A549 (cell line): ENCODE data around the gene NLRC3. TPM values are rescaled to one million over a fixed set of nuclear protein-coding genes. Genes with fewer than 3 reads are reported as not detected.
"Not testable (repeated sequence)": the region's sequence is repeated elsewhere in the genome, so short reads cannot be mapped to it uniquely, and the experiment has no call there.

ENCODE experiments used
- ATAC-seq, 2 experiments: fragments of 200-7000 bp in 1 of 2; fragments of >200 bp in 1 of 2; cut with Nextera tagmentation in 1 of 2; cut with Tn5 transposase in 1 of 2; 3 replicates each; pipeline versions ENCODE4 v1.8.0 to v1.9.1; 2018 to 2020; ENCODE audit warnings: mild to moderate bottlenecking in 1 of 2, moderate library complexity in 1 of 2
- CTCF ChIA-PET: fragments of 300-600 bp; sonication (Branson Sonifier 250); formaldehyde crosslinking; extraction: SDS; loops from one replicate; lab custom pipeline; 2021; ENCODE audit warnings: antibody characterized with exemption, inconsistent platforms; lab: Yijun Ruan, JAX
- POLR2A ChIA-PET: fragments of 350-600 bp; formaldehyde crosslinking; extraction: SDS; loops from one replicate; lab custom pipeline; 2021; ENCODE audit warnings: antibody characterized with exemption, inconsistent platforms; lab: Yijun Ruan, JAX
- DNase-seq, 2 experiments: peaks; one replicate each; pipeline versions ENCODE4 v3.0.0 to v3.0.0-alpha.2; 2011 to 2016; ENCODE audit warnings: low read depth in 1 of 2, low spot score in 1 of 2
- FAIRE-seq: peaks from 2 replicates; lab custom pipeline; 2011; peaks lifted over from hg19 to GRCh38; lab: Jason Lieb, UNC
- H3K27ac ChIP-seq, 2 experiments: fragments of >200 bp; sonication (Bioruptor Twin); formaldehyde crosslinking; 3 replicates each; pipeline ENCODE4 v1.5.1; 2016 to 2017
- H3K4me1 ChIP-seq: fragments of >200 bp; sonication (Bioruptor Twin); formaldehyde crosslinking; 3 replicates; pipeline ENCODE4 v1.6.1; 2016
- H3K4me2 ChIP-seq: fragments of >200 bp; sonication (Bioruptor Twin); formaldehyde crosslinking; 3 replicates; pipeline ENCODE4 v1.6.1; 2016
- H3K4me3 ChIP-seq: fragments of >200 bp; sonication (Bioruptor Twin); formaldehyde crosslinking; 3 replicates; pipeline ENCODE4 v1.5.1; 2016
- H3K9me3 ChIP-seq: fragments of >200 bp; sonication (Bioruptor Twin); formaldehyde crosslinking; 3 replicates; pipeline ENCODE4 v1.6.1; 2016
- CEBPB ChIP-seq, 2 experiments: fragments of >200 bp in 1 of 2; sonication (Bioruptor Twin) in 1 of 2; formaldehyde crosslinking in 1 of 2; IDR thresholded peaks; 2 replicates each; pipeline ENCODE4 v1.6.1; 2012 to 2016
- CHD2 ChIP-seq: fragments of 150-350 bp; IDR thresholded peaks from 2 replicates; pipeline ENCODE4 v1.6.1; 2014; ENCODE audit warnings: low read length; ENCODE audit not compliant: partially characterized antibody
- CHD4 ChIP-seq: fragments of 200-600 bp; sonication (generic); IDR thresholded peaks from 2 replicates; pipeline ENCODE4 v1.6.1; 2016; ENCODE audit warnings: antibody characterized with exemption, mild to moderate bottlenecking, borderline replicate concordance
- EHF ChIP-seq: fragments of 250-450 bp; sonication (Bioruptor Pico); IDR thresholded peaks from 2 replicates; pipeline ENCODE4 v1.5.0; 2020; ENCODE audit warnings: mild to moderate bottlenecking
- EHMT2 ChIP-seq: fragments of 200-600 bp; sonication (generic); IDR thresholded peaks from 2 replicates; pipeline ENCODE4 v1.6.1; 2016; ENCODE audit warnings: antibody characterized with exemption, low read depth, mild to moderate bottlenecking, moderate library complexity
- FOSB ChIP-seq: fragments of 250-450 bp; sonication (Bioruptor Pico); IDR thresholded peaks from 2 replicates; pipeline ENCODE4 v1.5.0; 2020; ENCODE audit warnings: mild to moderate bottlenecking, moderate library complexity
- FOSL2 ChIP-seq, 2 experiments: fragments of 450-650 bp in 1 of 2; fragments of >200 bp in 1 of 2; sonication (Bioruptor Twin) in 1 of 2; formaldehyde crosslinking; IDR thresholded peaks; 2 replicates each; pipeline versions ENCODE4 v1.5.0 to v1.6.1; 2016 to 2020; ENCODE audit warnings: mild to moderate bottlenecking in 1 of 2, moderate library complexity in 1 of 2
- FOXS1 ChIP-seq: fragments of 250-450 bp; sonication (Bioruptor Pico); IDR thresholded peaks from 2 replicates; pipeline ENCODE4 v1.5.0; 2020; ENCODE audit warnings: mild to moderate bottlenecking, moderate library complexity
- HOXB13 ChIP-seq: fragments of 250-450 bp; sonication (Bioruptor Pico); IDR thresholded peaks from 2 replicates; pipeline ENCODE4 v1.5.0; 2020; ENCODE audit warnings: low read depth, mild to moderate bottlenecking, moderate library complexity
- JUN ChIP-seq, 2 experiments: fragments of >200 bp; sonication (Bioruptor Twin); formaldehyde crosslinking; IDR thresholded peaks; 2 replicates in 1 of 2; 3 replicates in 1 of 2; pipeline ENCODE4 v1.6.1; 2016 to 2017
- MAFK ChIP-seq: fragments of 450-650 bp; IDR thresholded peaks from 2 replicates; pipeline ENCODE4 v1.6.1; 2014; ENCODE audit not compliant: partially characterized antibody
- NR3C1 ChIP-seq: fragments of >200 bp; sonication (Bioruptor Twin); formaldehyde crosslinking; IDR thresholded peaks from 3 replicates; pipeline ENCODE4 v1.6.1; 2017
- POLR2A ChIP-seq: IDR thresholded peaks from 2 replicates; pipeline ENCODE4 v1.6.1; 2012; ENCODE audit warnings: mild to moderate bottlenecking, low read length
- RAD21 ChIP-seq, 2 experiments: fragments of >200 bp in 1 of 2; sonication (Bioruptor Twin) in 1 of 2; formaldehyde crosslinking in 1 of 2; IDR thresholded peaks in 1 of 2; conservative IDR thresholded peaks in 1 of 2; 2 replicates in 1 of 2; 3 replicates in 1 of 2; pipeline ENCODE4 v1.6.1; 2012 to 2018; ENCODE audit warnings: inconsistent platforms in 1 of 2
- RARB ChIP-seq: fragments of 250-450 bp; sonication (Bioruptor Pico); IDR thresholded peaks from 2 replicates; pipeline ENCODE4 v1.8.0; 2021; ENCODE audit warnings: mild to moderate bottlenecking, moderate library complexity
- RCOR1 ChIP-seq: fragments of 150-350 bp; IDR thresholded peaks from 2 replicates; pipeline ENCODE4 v1.6.1; 2014; ENCODE audit warnings: antibody characterized with exemption, low read length, low read depth
- RFX5 ChIP-seq: fragments of 450-650 bp; IDR thresholded peaks from 2 replicates; pipeline ENCODE4 v1.7.1; 2014; ENCODE audit warnings: antibody characterized with exemption, mild to moderate bottlenecking, moderate library complexity
- SMC3 ChIP-seq: fragments of >200 bp; sonication (Bioruptor Twin); formaldehyde crosslinking; IDR thresholded peaks from 3 replicates; pipeline ENCODE4 v1.6.1; 2018; ENCODE audit warnings: inconsistent platforms
- ZNF302 ChIP-seq: fragments of 250-450 bp; sonication (Bioruptor Pico); IDR thresholded peaks from 2 replicates; pipeline ENCODE4 v1.9.0; 2021; ENCODE audit warnings: inconsistent platforms, mild to moderate bottlenecking, moderate library complexity
- WGBS: methylation state at CpG from one replicate; pipeline ENCODE4 v1.1.6; 2017; ENCODE audit errors: missing lambda C conversion rate; 5-methylcytosine and 5-hydroxymethylcytosine counted together
- polyA plus RNA-seq, 4 experiments: library from polyadenylated mRNA; depleted of rRNA in 3 of 4; stranded (reverse); fragments of >200 nt; fragmentation: RNase III in 1 of 4; extraction: RNeasy Plus Mini Kit Qiagen cat#74134 plus additional on column Dnase treatment in 1 of 4; gene quantifications; 2 replicates in 3 of 4; 3 replicates in 1 of 4; pipeline ENCODE4 v1.2.3, GENCODE V29; 2011 to 2017
- TF ChIP-seq, protein P1 (sequence below): fragments of 250-450 bp; sonication (Bioruptor Pico); IDR thresholded peaks from 2 replicates; pipeline ENCODE4 v1.5.0; 2020; ENCODE audit warnings: low read depth, mild to moderate bottlenecking, moderate library complexity
- TF ChIP-seq, protein P2 (sequence below): fragments of >200 bp; sonication (Bioruptor Twin); formaldehyde crosslinking; IDR thresholded peaks from 3 replicates; pipeline ENCODE4 v1.5.1; 2016
- TF ChIP-seq, protein P3 (sequence below): fragments of 250-450 bp; sonication (Bioruptor Pico); IDR thresholded peaks from 2 replicates; pipeline ENCODE4 v1.5.0; 2021; ENCODE audit warnings: mild to moderate bottlenecking, moderate library complexity, borderline replicate concordance

Gene NLRC3
- polyA plus RNA-seq, 2 of the 4 experiments (the other 2 are of a cell fraction) = 0.04 TPM; not detected in 1

DNA sequence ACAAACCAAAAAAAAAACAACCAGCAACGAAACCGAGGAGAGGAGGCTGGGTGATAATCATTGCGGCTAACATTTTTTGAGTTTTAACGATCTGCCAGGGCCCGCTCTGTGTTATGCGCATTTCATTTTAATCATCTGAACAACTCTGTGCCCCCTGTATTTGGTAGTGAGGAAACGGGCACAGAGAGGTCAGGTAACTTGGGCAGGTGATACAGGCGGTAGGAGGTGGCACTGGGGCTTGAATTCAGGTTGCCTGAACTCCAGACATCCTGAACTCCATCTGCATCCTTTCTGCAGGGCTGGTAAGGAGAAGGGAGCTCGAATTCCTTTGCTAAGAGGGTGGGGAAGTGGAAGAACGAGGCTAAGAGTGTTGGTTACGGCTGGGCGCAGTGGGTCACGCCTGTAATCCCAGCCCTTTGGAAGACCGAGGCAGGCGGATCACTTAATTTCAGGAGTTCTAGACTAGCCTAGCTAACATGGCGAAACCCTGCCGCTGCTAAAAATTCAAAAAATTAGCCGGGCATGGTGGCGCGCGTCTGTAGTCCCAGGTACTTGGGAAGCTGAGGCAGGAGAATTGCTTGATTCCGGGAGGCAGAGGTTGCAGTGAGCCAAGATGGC, 75.3 kb downstream of the NLRC3 start:
- DNase-seq (no peak), ATAC-seq (no peak), FAIRE-seq (no peak)
- H3K4me3 ChIP-seq = peak overlapping the region; percentile 79
- H3K4me1 ChIP-seq = peaks cover 7% of the 10 kb centered on the region; the same call in 1 of the 3 replicates
- H3K9me3 ChIP-seq = no peaks in the 10 kb centered on the region
- H3K27ac ChIP-seq = peak overlapping the region; percentile 78 to 88; a peak in 5 of 6 replicates
- WGBS = 82% methylated on average over 22 of the region's 22 CpGs
- ChIA-PET POLR2A (no interaction called here), CTCF (interaction anchor here (0.9 to 1.6 kb wide), 5 partner anchors 8 to 45 kb away, joined by 3 to 7 read pairs (median 3); no protein-coding TSS in a partner anchor)
- H3K4me2 ChIP-seq = peak overlapping the region; percentile 82
- no peak for TF ChIP-seq CEBPB (IDR thresholded peaks at IDR 0.05)
- TF ChIP-seq RFX5 = no peak
- no peak for TF ChIP-seq FOSL2 (IDR thresholded peaks at IDR 0.05)
- TF ChIP-seq FOSL2 (CRISPR knock-in tag; IDR thresholded peaks at IDR 0.05) = no peak
- no peak for TF ChIP-seq SMC3
- TF ChIP-seq, protein P1, sequence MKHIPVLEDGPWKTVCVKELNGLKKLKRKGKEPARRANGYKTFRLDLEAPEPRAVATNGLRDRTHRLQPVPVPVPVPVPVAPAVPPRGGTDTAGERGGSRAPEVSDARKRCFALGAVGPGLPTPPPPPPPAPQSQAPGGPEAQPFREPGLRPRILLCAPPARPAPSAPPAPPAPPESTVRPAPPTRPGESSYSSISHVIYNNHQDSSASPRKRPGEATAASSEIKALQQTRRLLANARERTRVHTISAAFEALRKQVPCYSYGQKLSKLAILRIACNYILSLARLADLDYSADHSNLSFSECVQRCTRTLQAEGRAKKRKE (CRISPR knock-in tag) = no peak
- TF ChIP-seq POLR2A = no peak
- TF ChIP-seq EHMT2 = no peak
- TF ChIP-seq MAFK = no peak
- no peak for TF ChIP-seq NR3C1
- no peak for TF ChIP-seq HOXB13 (CRISPR knock-in tag)
- no peak for TF ChIP-seq ZNF302 (CRISPR knock-in tag)
- TF ChIP-seq RAD21 (conservative IDR thresholded peaks at IDR 0.05 in 1 of 2, IDR thresholded peaks at IDR 0.05 in 1 of 2) = no peak
- TF ChIP-seq, protein P2, sequence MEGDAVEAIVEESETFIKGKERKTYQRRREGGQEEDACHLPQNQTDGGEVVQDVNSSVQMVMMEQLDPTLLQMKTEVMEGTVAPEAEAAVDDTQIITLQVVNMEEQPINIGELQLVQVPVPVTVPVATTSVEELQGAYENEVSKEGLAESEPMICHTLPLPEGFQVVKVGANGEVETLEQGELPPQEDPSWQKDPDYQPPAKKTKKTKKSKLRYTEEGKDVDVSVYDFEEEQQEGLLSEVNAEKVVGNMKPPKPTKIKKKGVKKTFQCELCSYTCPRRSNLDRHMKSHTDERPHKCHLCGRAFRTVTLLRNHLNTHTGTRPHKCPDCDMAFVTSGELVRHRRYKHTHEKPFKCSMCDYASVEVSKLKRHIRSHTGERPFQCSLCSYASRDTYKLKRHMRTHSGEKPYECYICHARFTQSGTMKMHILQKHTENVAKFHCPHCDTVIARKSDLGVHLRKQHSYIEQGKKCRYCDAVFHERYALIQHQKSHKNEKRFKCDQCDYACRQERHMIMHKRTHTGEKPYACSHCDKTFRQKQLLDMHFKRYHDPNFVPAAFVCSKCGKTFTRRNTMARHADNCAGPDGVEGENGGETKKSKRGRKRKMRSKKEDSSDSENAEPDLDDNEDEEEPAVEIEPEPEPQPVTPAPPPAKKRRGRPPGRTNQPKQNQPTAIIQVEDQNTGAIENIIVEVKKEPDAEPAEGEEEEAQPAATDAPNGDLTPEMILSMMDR = no peak

DNA sequence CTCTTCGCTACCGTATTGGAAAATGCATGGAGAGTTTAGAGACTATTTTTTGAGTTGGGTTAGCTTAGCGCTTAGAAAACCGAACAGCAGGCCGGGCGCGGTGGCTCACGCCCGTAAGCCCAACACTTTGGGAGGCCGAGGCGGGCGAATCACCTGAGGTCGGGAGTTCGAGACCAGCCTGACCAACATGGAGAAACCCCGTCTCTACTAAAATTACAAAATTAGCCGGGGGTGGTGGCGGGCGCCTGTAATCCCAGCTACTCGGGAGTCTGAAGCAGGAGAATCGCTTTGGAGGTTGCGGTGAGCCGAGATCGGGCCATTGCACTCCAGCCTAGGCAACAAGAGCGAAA, 75.8 kb downstream of the NLRC3 start:
- ATAC-seq, POLR2A ChIA-PET: not testable (repeated sequence)
- peak overlapping the region; percentile 78 to 88 for H3K27ac ChIP-seq

DNA sequence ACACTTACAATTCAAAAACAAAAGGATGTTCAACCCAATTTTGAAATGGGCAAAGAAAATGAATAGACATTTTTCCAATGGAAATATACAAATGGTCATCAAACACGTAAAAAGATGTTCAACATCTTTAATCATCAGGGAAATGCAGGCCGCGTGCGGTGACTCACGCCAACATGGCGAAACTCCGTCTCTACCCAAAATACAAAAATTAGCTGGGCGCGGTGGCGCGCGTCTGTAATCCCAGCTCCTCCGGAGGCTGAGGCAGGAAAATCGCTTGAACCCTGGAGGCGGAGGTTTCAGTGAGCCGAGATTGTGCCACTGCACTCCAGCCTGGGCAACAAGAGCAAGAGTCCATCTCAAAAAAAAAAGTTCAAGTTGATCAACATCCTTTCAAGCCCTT, 78.2 kb downstream of the NLRC3 start:
- no peaks in the 10 kb centered on the region for H3K9me3 ChIP-seq
- ChIA-PET POLR2A (no interaction called here), CTCF (interaction anchor here (0.7 to 1.8 kb wide), 3 partner anchors 8 to 326 kb away, joined by 3 to 11 read pairs (median 5); no protein-coding TSS in a partner anchor)
- ATAC-seq (no peak), FAIRE-seq (no peak), DNase-seq (no peak)
- no peak for TF ChIP-seq JUN (IDR thresholded peaks at IDR 0.05)
- no peak overlapping the region for H3K27ac ChIP-seq
- H3K4me2 ChIP-seq = no peak overlapping the region
- no peak overlapping the region for H3K4me3 ChIP-seq
- H3K4me1 ChIP-seq = peaks cover 7% of the 10 kb centered on the region; the same call in 1 of the 3 replicates
- 93% methylated on average over 16 of the region's 16 CpGs for WGBS

More for the DNA sequence above, 75.8 kb downstream of the NLRC3 start:
- H3K9me3 ChIP-seq, FAIRE-seq, H3K4me1 ChIP-seq, DNase-seq: not testable (repeated sequence)
- Histone ChIP-seq H3K4me3 (peak overlapping the region; percentile 79), H3K4me2 (peak overlapping the region; percentile 82)
- WGBS = 23% methylated on average over 24 of the region's 24 CpGs
- CTCF ChIA-PET = interaction anchor here (0.9 to 1.6 kb wide), 5 partner anchors 8 to 44 kb away, joined by 3 to 7 read pairs (median 3); no protein-coding TSS in a partner anchor
- 0 out of 2 replicates have a peak, but pooled peaks have one; percentile 74 for TF ChIP-seq CHD4

DNA sequence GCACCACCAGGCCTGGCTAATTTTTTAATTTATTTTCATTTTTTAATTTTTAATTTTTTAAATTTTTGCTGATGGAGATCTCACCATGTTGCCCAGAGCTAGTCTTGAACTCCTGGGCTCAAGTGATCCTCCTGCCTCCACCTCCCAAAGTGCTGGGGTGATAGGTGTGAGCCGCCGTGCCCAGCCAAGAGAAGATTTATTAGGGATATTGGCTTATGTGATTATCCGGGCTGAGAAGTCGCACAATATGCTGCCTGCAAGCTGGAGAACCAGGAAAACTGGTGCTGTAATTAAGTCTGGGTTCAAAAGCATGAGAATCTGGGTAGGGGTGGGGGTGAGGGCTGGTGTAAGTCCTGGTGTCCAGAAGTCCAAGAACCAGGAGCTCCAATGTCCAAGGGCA, 79.4 kb downstream of the NLRC3 start:
- ChIA-PET CTCF (no interaction called here), POLR2A (no interaction called here)
- Histone ChIP-seq H3K4me3 (no peak overlapping the region), H3K9me3 (no peaks in the 10 kb centered on the region), H3K4me1 (peaks cover 7% of the 10 kb centered on the region; the same call in 1 of the 3 replicates), H3K27ac (no peak overlapping the region), H3K4me2 (no peak overlapping the region)
- no peak for FAIRE-seq
- no peak for ATAC-seq
- DNase-seq = no peak
- WGBS = 79% methylated on average over 4 of the region's 4 CpGs
- TF ChIP-seq EHF (CRISPR knock-in tag) (no peak), RARB (CRISPR knock-in tag) (no peak), CHD2 (no peak), FOXS1 (CRISPR knock-in tag) (no peak), CHD4 (no peak), FOSB (CRISPR knock-in tag) (no peak), RCOR1 (no peak), NR3C1 (no peak)
- TF ChIP-seq, protein P3, sequence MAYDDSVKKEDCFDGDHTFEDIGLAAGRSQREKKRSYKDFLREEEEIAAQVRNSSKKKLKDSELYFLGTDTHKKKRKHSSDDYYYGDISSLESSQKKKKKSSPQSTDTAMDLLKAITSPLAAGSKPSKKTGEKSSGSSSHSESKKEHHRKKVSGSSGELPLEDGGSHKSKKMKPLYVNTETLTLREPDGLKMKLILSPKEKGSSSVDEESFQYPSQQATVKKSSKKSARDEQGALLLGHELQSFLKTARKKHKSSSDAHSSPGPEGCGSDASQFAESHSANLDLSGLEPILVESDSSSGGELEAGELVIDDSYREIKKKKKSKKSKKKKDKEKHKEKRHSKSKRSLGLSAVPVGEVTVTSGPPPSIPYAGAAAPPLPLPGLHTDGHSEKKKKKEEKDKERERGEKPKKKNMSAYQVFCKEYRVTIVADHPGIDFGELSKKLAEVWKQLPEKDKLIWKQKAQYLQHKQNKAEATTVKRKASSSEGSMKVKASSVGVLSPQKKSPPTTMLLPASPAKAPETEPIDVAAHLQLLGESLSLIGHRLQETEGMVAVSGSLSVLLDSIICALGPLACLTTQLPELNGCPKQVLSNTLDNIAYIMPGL (CRISPR knock-in tag) = no peak
